Neuronal stem cell (in vitro differentiated cells): ENCODE results near the gene ATP4A.

Source experiments
- DNase-seq: peaks from one replicate; pipeline ENCODE4 v3.0.0-alpha.2; 2013; ENCODE audit warnings: low spot score
- H2AFZ ChIP-seq: one replicate; pipeline ENCODE4 v1.6.1; 2013; ENCODE audit warnings: mild to moderate bottlenecking, low read length, inconsistent platforms
- H2AK5ac ChIP-seq: 2 replicates; pipeline ENCODE4 v1.6.1; 2013; ENCODE audit warnings: low read depth, mild to moderate bottlenecking, inconsistent platforms, low read length, moderate library complexity, mixed read lengths
- H2BK120ac ChIP-seq: 2 replicates; pipeline ENCODE4 v1.6.1; 2013; ENCODE audit warnings: low read depth, mild to moderate bottlenecking, inconsistent platforms, low read length, moderate library complexity, mixed read lengths
- H2BK12ac ChIP-seq: one replicate; pipeline ENCODE4 v1.6.1; 2013; ENCODE audit warnings: low read length, inconsistent platforms
- H2BK15ac ChIP-seq: 2 replicates; pipeline ENCODE4 v1.6.1; 2013; ENCODE audit warnings: mild to moderate bottlenecking, low read length, inconsistent platforms, mixed read lengths
- H2BK5ac ChIP-seq: one replicate; pipeline ENCODE4 v1.6.1; 2013; ENCODE audit warnings: inconsistent platforms, mild to moderate bottlenecking, low read length, moderate library complexity
- H3K14ac ChIP-seq: one replicate; pipeline ENCODE4 v1.6.1; 2013; ENCODE audit warnings: low read length, inconsistent platforms
- H3K18ac ChIP-seq: 2 replicates; pipeline ENCODE4 v1.6.1; 2013; ENCODE audit warnings: low read length, inconsistent platforms
- H3K23ac ChIP-seq: 2 replicates; pipeline ENCODE4 v1.6.1; 2013; ENCODE audit warnings: low read depth, mild to moderate bottlenecking, mixed read lengths, low read length, inconsistent platforms; ENCODE audit not compliant: poor library complexity
- H3K27ac ChIP-seq: replicated peaks from 3 replicates; pipeline ENCODE4 v1.5.1; 2013; ENCODE audit warnings: low read length, inconsistent platforms
- H3K27me3 ChIP-seq, 3 experiments: 2 replicates each; pipeline ENCODE4 v1.6.1; 2013; ENCODE audit warnings: low read length in 3 of 3, mild to moderate bottlenecking in 2 of 3, inconsistent platforms in 1 of 3, low read depth in 1 of 3, mixed read lengths in 1 of 3, moderate library complexity in 1 of 3; ENCODE audit not compliant: control insufficient read depth in 3 of 3, insufficient read depth in 3 of 3
- H3K36me3 ChIP-seq, 2 donors: replicated peaks in 1 of 2; 2 replicates each; pipeline ENCODE4 v1.6.1; 2013; ENCODE audit warnings: low read length in 2 of 2; ENCODE audit not compliant: control insufficient read depth in 2 of 2, insufficient read depth in 2 of 2
- H3K4ac ChIP-seq: 2 replicates; pipeline ENCODE4 v1.6.1; 2013; ENCODE audit warnings: inconsistent platforms, mild to moderate bottlenecking, low read length, moderate library complexity
- H3K4me1 ChIP-seq, 2 donors: 1 replicate in 1 of 2; 2 replicates in 1 of 2; pipeline ENCODE4 v1.6.1; 2013; ENCODE audit warnings: low read length in 2 of 2, low read depth in 1 of 2; ENCODE audit not compliant: control insufficient read depth in 2 of 2, insufficient read depth in 1 of 2
- H3K4me2 ChIP-seq: one replicate; pipeline ENCODE4 v1.6.1; 2013; ENCODE audit warnings: mild to moderate bottlenecking, low read length, inconsistent platforms; ENCODE audit not compliant: insufficient read depth, poor library complexity, severe bottlenecking
- H3K4me3 ChIP-seq, 2 donors: 2 replicates each; pipeline ENCODE4 v1.5.1; 2013; ENCODE audit warnings: low read length in 2 of 2, mild to moderate bottlenecking in 2 of 2, inconsistent platforms in 1 of 2, moderate library complexity in 1 of 2
- H3K79me1 ChIP-seq: one replicate; pipeline ENCODE4 v1.6.1; 2013; ENCODE audit warnings: low read depth, mild to moderate bottlenecking, inconsistent platforms, low read length, moderate library complexity
- H3K9ac ChIP-seq: one replicate; pipeline ENCODE4 v1.6.1; 2013; ENCODE audit warnings: mild to moderate bottlenecking, low read depth, low read length, inconsistent platforms; ENCODE audit not compliant: poor library complexity
- H3K9me3 ChIP-seq, 2 donors: replicated peaks in 1 of 2; 2 replicates each; pipeline versions ENCODE3 to v1.6.1; 2013; ENCODE audit warnings: low read length in 2 of 2, mild to moderate bottlenecking in 2 of 2, inconsistent platforms in 1 of 2, low read depth in 1 of 2, mixed read lengths in 1 of 2, moderate library complexity in 1 of 2; ENCODE audit not compliant: control insufficient read depth in 2 of 2, insufficient read depth in 1 of 2
- H4K8ac ChIP-seq: one replicate; pipeline ENCODE4 v1.6.1; 2013; ENCODE audit warnings: low read depth, mild to moderate bottlenecking, inconsistent platforms, low read length, moderate library complexity
- H4K91ac ChIP-seq: one replicate; pipeline ENCODE4 v1.6.1; 2013; ENCODE audit warnings: low read length, low read depth, mild to moderate bottlenecking, inconsistent platforms; ENCODE audit not compliant: poor library complexity
- WGBS, 2 donors: extraction: QIAGEN DNeasy Blood & Tissue Kit; methylation state at CpG; one replicate each; pipeline ENCODE4 v1.1.7; 2013; ENCODE audit warnings: missing lambda C conversion rate in 2 of 2, mixed read lengths in 1 of 2; ENCODE audit not compliant: insufficient read length in 2 of 2, insufficient replicate concordance in 1 of 2; ENCODE audit errors: extremely low coverage in 2 of 2; 5-methylcytosine and 5-hydroxymethylcytosine counted together

Gene ATP4A

DNA sequence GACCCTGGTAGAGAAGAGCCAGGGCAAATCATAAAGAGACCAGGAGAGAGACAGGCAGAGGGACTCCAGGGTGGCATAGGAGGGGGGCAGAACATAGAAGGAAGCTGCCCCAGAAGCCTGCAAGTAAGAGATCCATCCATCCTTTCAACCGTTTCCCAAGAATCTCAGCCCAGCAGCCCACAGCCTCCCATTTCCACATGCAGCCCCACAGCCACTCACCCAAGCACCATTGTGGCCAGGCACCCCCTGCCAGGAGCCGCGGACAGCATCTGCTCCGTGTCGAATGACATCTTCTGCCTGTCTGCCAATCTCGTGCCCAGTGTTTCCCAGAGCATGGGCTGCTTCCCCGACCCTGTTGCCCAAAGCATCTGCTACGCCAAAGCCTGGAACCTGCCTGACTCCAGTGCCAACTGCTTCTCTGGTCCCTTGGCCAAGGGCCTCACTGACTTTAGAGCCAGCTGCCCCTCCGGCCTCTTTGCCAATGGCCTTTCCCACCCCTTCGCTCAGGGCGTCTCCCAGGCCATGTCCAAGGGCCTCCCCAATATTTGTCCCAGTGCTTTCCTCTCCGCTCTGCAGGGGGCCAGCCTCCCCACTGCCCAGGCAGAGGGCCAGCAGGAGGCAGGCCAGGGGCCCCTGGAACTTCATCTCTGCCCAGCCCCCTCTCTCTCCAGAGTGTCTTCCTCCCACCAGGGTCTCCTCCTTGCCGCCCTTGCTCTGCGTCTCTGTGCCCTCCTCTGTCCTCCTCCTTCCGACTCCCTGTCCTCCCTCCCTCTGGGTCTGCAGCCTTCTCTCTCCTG lies 50.4 kb downstream of the ATP4A start:
- Histone ChIP-seq H3K23ac (peak overlapping the region; percentile 87), H3K27ac (no peak overlapping the region), H3K79me1 (no peaks in the 10 kb centered on the region), H2BK5ac (peak overlapping the region; percentile 78), H2BK12ac (no peak overlapping the region), H3K4me1 (peaks cover 3 to 12% of the 10 kb centered on the region in 2 donors), H3K14ac (peak overlapping the region; percentile 39), H2AK5ac (peak overlapping the region; percentile 95), H4K8ac (peak overlapping the region; percentile 4), H2BK120ac (no peak overlapping the region), H2AFZ (no peak overlapping the region), H4K91ac (no peak overlapping the region), H3K4me3 (no peak overlapping the region), H3K4me2 (no peak overlapping the region), H3K18ac (peak overlapping the region; percentile 57), H3K36me3 (no peaks in the 10 kb centered on the region), H3K9me3 (no peaks in the 10 kb centered on the region), H3K27me3 (peaks cover 0 to 69% (median 3%) of the 10 kb centered on the region in 3 experiments), H3K4ac (no peak overlapping the region), H3K9ac (peak overlapping the region; percentile 44), H2BK15ac (peak overlapping the region; percentile 34)
- DNase-seq, result no peak
- WGBS, 2 donors, result no CpG with 5 or more reads among the region's 15 CpGs

DNA sequence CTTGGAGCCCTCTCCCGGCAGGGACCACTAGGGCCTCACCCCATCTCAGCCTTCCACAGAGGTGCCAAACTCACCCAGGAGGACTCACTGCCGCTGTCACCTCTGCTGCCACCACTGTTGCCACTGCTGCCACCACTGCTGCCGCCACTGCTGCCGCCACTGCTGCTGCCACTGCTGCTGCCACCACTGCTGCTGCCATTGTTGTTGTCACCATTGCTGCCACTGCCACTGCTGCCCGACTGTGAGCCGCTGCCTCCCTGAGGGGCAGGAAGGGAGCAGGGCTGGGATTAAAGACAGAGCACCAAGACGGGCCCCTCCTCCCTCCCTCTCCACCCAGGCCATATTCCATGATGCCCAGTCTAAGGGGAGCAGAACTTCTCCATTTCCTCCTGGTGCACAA lies 52.1 kb downstream of the ATP4A start:
- Histone ChIP-seq H4K91ac (no peak overlapping the region), H2BK5ac (no peak overlapping the region), H4K8ac (no peak overlapping the region), H3K23ac (peak overlapping the region; percentile 97), H2AFZ (no peak overlapping the region), H3K18ac (no peak overlapping the region), H3K9ac (peak overlapping the region; percentile 34), H3K79me1 (no peaks in the 10 kb centered on the region), H3K36me3 (no peaks in the 10 kb centered on the region), H3K27ac (no peak overlapping the region), H3K4ac (no peak overlapping the region), H3K4me2 (no peak overlapping the region), H3K9me3 (no peaks in the 10 kb centered on the region), H2BK15ac (peak overlapping the region; percentile 76), H2AK5ac (peak overlapping the region; percentile 85), H3K27me3 (peaks cover 0 to 85% (median 3%) of the 10 kb centered on the region in 3 experiments), H3K4me3 (no peak overlapping the region), H3K4me1 (peaks cover 3 to 12% of the 10 kb centered on the region in 2 donors), H3K14ac (peak overlapping the region; percentile 31), H2BK12ac (peak overlapping the region; percentile 77), H2BK120ac (no peak overlapping the region)
- DNase-seq, result no peak
- WGBS, 2 donors, result no CpG with 5 or more reads among the region's 7 CpGs

DNA sequence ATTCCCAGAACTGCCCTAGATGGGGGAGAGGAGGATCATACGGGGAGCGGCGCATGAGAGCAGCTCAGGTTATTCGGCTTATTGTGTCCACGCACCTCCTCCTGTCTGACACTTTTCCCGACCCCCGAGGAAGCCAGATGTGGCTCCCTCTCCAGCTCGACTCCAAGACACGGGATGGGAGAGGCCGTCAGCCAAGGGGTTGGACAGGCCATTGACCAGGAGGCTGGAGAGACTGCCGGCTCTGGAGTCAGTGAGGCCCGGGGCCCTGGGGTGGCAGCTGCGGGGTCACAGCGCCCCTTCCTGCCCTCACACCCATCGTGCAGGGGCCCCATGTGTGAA lies 52.9 kb downstream of the ATP4A start:
- Histone ChIP-seq H2BK5ac (no peak overlapping the region), H3K27ac (no peak overlapping the region), H3K4me3 (no peak overlapping the region), H2AFZ (no peak overlapping the region), H3K9ac (no peak overlapping the region), H3K23ac (peak overlapping the region; percentile 12), H3K36me3 (peaks cover 0 to 2% of the 10 kb centered on the region in 2 donors), H3K79me1 (no peaks in the 10 kb centered on the region), H3K4me2 (peak overlapping the region; percentile 85), H3K9me3 (no peaks in the 10 kb centered on the region), H4K8ac (no peak overlapping the region), H3K18ac (peak overlapping the region; percentile 79), H2BK120ac (no peak overlapping the region), H3K14ac (no peak overlapping the region), H3K27me3 (peaks cover 0 to 92% (median 3%) of the 10 kb centered on the region in 3 experiments), H4K91ac (peak overlapping the region; percentile 2), H2AK5ac (peak overlapping the region; percentile 68), H2BK15ac (peak overlapping the region; percentile 76), H2BK12ac (no peak overlapping the region), H3K4me1 (peaks cover 3 to 12% of the 10 kb centered on the region in 2 donors), H3K4ac (no peak overlapping the region)
- no CpG with 5 or more reads among the region's 15 CpGs for WGBS, 2 donors
- no peak for DNase-seq

DNA sequence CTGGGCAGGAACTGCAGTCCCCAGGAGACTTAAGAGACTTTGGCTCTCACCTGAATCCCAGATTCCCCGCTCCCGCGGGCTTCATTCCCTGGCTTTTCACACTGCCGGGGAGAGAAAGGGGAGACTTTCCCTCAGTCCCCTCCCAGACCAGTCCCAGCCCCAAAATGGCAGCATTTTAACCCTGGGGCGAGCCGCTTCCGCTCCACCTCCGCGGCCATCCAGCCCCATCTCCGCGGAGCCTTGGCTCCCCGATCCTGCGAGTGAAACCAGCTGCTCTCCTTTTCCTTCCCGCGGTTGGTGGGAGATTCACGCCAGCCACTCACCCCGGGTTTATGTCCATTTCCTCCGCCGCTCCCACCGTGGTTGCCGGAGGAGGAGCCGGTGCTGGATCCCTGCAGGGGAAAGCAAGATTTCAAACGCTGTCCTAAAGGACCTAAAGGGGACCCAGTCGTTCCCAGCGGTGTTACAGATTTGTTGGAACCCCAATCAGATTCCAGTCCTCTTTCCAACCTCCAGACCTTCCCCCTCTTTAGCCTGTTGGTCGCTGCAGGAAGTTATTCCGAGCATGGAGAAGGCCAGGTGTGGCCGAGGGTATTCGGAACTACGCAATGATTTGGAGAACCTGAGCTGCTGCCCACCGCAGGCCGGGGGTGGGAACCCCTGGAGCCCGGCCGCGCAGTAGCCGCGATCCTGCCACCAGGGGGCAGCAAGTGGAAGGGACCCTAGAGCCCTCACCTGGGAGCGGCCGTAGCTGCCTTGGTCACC lies 53.4 kb downstream of the ATP4A start:
- Histone ChIP-seq H3K4me3 (peak overlapping the region in 1 of 2 donors; percentile 81), H3K9ac (peak overlapping the region; percentile 22), H2AFZ (peak overlapping the region; percentile 82), H4K91ac (no peak overlapping the region), H3K4ac (no peak overlapping the region), H3K36me3 (peaks cover 0 to 5% of the 10 kb centered on the region in 2 donors), H3K14ac (no peak overlapping the region), H3K18ac (peak overlapping the region; percentile 38), H3K79me1 (no peaks in the 10 kb centered on the region), H3K27me3 (peaks cover 0 to 97% (median 3%) of the 10 kb centered on the region in 3 experiments), H3K9me3 (no peaks in the 10 kb centered on the region), H3K27ac (peak overlapping the region; percentile 63), H2BK120ac (no peak overlapping the region), H3K23ac (peak overlapping the region; percentile 12), H4K8ac (peak overlapping the region; percentile 52), H2BK5ac (no peak overlapping the region), H3K4me2 (peak overlapping the region; percentile 85), H3K4me1 (peaks cover 3 to 12% of the 10 kb centered on the region in 2 donors), H2BK12ac (no peak overlapping the region), H2AK5ac (no peak overlapping the region), H2BK15ac (no peak overlapping the region)
- peak; percentile 82 for DNase-seq
- WGBS, 2 donors, result no CpG with 5 or more reads among the region's 39 CpGs
